Suprapubic skin (tissue), 4 donors: Measurements from ENCODE around the gene NOL12.

ENCODE experiments used
- EP300 ChIP-seq: sonication (generic); formaldehyde crosslinking; IDR thresholded peaks from one replicate; pipeline ENCODE4 v1.6.1; 2017; ENCODE audit warnings: antibody characterized with exemption
- POLR2A ChIP-seq, 2 donors: fragments of 450-650 bp; IDR thresholded peaks; one replicate each; pipeline ENCODE4 v1.6.1; 2017; ENCODE audit warnings: antibody characterized with exemption in 2 of 2, mild to moderate bottlenecking in 2 of 2, moderate library complexity in 2 of 2
- POLR2AphosphoS5 ChIP-seq, 3 donors: sonication (generic); formaldehyde crosslinking; IDR thresholded peaks; one replicate each; pipeline ENCODE4 v1.6.1; 2017; ENCODE audit warnings: antibody characterized with exemption in 3 of 3
- TF ChIP-seq, protein P1 (sequence below), 2 donors: fragments of 200-600 bp in 1 of 2; fragments of 450-650 bp in 1 of 2; sonication (generic) in 1 of 2; IDR thresholded peaks; one replicate each; pipeline ENCODE4 v1.5.1; 2016 to 2019; ENCODE audit warnings: antibody characterized with exemption in 2 of 2, mild to moderate bottlenecking in 1 of 2, moderate library complexity in 1 of 2

DNA sequence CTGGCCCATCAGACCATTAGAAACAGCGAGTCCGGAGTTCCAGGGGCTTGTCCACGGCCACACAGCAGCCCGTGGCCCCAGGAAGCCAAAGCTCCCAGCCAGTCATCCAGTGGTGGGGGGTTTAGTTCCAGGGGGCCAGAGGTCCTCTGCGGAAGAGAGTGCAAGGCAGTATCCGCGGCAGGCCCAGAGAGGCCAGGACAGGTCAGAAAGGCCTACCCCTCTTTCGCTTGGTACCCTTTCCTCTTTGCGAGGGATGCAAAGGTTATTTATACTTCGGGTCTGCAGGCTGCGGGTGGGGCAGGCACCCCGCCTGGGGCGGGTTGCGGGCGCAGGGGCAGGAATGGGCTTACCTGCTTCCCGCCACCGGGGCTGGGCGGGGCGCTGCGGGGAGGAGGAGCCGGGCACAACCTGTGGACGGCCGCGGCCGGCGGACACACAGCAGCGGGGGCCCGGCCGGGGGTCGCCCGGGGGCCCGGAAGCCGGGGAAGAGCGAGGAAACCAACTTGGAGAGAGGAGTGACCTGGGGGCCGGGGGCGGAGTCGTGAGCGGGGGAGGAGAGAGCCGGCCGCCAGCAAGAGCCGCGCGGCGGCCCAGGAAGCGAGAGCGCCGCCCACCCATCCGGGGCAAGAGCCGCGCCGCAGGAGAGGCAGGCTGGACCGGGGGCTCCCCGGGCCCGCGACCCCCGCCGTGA is 46.9 kb upstream of the NOL12 start, which contains the start of gene SH3BP1:
- TF ChIP-seq POLR2A (IDR thresholded peaks at IDR 0.05) (no peak), POLR2AphosphoS5 (IDR thresholded peaks at IDR 0.05) (no peak), EP300 (no peak)
- TF ChIP-seq, protein P1, sequence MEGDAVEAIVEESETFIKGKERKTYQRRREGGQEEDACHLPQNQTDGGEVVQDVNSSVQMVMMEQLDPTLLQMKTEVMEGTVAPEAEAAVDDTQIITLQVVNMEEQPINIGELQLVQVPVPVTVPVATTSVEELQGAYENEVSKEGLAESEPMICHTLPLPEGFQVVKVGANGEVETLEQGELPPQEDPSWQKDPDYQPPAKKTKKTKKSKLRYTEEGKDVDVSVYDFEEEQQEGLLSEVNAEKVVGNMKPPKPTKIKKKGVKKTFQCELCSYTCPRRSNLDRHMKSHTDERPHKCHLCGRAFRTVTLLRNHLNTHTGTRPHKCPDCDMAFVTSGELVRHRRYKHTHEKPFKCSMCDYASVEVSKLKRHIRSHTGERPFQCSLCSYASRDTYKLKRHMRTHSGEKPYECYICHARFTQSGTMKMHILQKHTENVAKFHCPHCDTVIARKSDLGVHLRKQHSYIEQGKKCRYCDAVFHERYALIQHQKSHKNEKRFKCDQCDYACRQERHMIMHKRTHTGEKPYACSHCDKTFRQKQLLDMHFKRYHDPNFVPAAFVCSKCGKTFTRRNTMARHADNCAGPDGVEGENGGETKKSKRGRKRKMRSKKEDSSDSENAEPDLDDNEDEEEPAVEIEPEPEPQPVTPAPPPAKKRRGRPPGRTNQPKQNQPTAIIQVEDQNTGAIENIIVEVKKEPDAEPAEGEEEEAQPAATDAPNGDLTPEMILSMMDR (IDR thresholded peaks at IDR 0.05): no peak
